Choroid plexus epithelial cell (primary cell): ENCODE measurements around the gene FBRS.
A peak's percentile ranks its signal among the peaks of the same experiment; 100 is the strongest.

Source experiments
- DNase-seq: peaks from one replicate; pipeline ENCODE4 v3.0.0-alpha.2; 2010; ENCODE audit warnings: low read depth
- H3K4me3 ChIP-seq: 2 replicates; pipeline ENCODE4 v1.5.1; 2011; ENCODE audit warnings: low read depth, mild to moderate bottlenecking, control low read depth, low read length, moderate library complexity
- TF ChIP-seq, protein P1 (sequence below): conservative IDR thresholded peaks from 2 replicates; pipeline ENCODE4 v1.5.1; 2011; ENCODE audit warnings: low read depth, mild to moderate bottlenecking, control low read depth, inconsistent platforms, low read length, moderate library complexity

FBRS gene

DNA sequence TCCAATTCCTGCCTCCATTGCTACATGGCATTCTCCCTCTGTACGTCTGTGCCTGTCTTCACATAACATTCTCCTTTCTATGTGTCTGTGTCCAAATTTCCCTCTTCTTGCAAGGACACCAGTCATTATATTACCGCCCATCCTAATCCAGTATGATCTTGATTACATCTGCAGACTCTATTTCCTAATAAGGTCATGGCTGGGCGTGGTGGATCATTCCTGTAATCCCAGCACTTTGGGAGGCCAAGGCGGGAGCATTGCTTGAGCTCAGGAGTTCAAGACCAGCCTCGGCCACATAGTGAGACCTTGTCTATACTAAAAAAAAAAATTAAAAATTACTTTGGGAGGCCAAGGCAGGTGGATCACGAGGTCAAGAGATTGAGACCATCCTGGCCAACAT, 12.5 kb upstream of the FBRS start:
- TF ChIP-seq, protein P1, sequence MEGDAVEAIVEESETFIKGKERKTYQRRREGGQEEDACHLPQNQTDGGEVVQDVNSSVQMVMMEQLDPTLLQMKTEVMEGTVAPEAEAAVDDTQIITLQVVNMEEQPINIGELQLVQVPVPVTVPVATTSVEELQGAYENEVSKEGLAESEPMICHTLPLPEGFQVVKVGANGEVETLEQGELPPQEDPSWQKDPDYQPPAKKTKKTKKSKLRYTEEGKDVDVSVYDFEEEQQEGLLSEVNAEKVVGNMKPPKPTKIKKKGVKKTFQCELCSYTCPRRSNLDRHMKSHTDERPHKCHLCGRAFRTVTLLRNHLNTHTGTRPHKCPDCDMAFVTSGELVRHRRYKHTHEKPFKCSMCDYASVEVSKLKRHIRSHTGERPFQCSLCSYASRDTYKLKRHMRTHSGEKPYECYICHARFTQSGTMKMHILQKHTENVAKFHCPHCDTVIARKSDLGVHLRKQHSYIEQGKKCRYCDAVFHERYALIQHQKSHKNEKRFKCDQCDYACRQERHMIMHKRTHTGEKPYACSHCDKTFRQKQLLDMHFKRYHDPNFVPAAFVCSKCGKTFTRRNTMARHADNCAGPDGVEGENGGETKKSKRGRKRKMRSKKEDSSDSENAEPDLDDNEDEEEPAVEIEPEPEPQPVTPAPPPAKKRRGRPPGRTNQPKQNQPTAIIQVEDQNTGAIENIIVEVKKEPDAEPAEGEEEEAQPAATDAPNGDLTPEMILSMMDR = no peak
- DNase-seq = no peak
- H3K4me3 ChIP-seq = no peak overlapping the region

DNA sequence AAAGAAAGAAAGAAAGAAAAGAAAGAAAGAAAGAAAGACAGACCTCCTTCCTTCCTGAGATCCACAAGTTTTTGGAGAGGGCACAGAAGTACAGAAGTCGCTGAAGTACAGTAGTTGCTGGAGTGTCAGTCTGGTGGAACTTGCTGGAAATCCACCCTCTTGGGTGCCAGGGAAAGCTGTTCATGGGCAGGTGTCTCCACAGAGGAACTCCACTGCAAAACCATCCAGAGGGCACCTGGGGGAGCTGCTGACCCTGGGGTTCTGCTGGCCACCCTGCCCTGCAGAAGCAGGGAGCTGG, 11.0 kb upstream of the FBRS start:
- no peak overlapping the region for H3K4me3 ChIP-seq
- TF ChIP-seq, protein P1 = no peak
- DNase-seq = no peak

DNA sequence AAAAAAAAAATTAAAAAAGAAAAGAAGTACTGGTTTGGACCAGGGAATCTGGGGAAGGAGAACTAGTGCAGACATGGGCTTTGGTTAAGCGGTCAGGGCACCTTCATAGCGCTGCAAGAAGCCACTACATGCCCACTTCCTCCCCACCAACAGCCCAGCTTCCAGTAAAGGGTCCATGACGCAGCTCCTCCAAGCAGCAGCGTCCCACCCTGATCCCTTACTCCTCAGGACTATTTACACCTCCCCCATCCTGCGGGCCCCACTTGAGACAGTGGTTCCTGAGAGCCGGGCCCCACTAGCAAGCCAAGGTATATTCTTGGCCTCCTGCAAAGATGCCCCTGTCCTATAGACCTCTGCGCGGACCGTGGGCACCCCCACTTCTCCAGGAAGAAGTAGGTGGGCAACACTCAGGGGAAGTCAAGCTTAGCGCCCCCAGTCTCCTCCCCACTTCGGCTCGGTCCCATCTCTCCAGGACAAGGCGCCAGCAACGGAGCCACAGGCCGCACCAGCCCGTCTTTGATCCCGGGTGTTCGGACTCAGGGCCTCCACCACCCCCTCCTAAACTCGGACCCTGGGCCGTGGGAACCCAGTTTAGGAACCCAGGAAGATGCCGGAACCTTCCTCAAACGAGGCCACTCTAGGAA, 8.4 kb upstream of the FBRS start:
- H3K4me3 ChIP-seq = peak overlapping the region; percentile 61
- TF ChIP-seq, protein P1 = no peak
- no peak for DNase-seq

DNA sequence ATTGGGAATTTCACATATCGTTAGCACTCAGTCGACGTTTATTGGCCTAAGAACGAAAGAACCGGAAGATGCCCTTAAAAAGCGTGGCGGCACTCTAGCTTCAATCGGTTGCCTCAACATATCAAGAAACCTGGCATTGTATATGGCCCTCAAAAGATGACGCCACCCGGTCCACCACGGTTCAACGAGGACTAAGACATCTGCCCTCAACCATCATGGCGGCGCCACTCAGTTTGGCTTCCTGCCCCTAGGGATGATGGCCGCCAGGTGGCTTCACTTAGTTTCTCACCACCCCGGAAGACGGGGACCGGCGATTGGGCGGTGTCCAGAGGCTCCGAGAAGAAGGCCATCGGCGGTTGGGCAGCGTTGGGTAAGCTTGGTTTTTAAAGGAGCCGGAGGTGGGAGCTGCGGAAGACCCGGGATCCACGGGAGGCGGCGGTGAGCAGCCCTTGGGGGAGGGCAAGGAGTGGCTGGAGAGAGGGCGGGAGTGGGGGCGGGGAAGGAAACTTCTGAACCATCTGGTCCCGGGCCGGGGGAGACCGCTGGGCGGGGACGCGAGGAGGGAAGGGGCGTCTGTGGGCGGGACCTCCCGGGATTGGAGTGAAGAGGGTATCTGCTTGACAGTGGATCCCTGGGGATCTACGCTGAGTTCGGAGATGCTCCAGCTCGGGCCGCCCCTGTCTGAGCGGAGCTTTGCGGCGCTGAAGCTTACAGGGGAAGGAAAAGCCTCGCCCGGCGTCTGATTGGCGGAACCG, 7.7 kb upstream of the FBRS start, which contains the start of gene PRR14:
PRR14 (plus strand) TSS at position 592 of the 755 bp plus-strand sequence. CDS start 686 bp downstream, outside the sequence.
- TF ChIP-seq, protein P1 = no peak
- peak within 1 kb of the TSS; percentile 86 for H3K4me3 ChIP-seq
- peak; percentile 100 for DNase-seq

DNA sequence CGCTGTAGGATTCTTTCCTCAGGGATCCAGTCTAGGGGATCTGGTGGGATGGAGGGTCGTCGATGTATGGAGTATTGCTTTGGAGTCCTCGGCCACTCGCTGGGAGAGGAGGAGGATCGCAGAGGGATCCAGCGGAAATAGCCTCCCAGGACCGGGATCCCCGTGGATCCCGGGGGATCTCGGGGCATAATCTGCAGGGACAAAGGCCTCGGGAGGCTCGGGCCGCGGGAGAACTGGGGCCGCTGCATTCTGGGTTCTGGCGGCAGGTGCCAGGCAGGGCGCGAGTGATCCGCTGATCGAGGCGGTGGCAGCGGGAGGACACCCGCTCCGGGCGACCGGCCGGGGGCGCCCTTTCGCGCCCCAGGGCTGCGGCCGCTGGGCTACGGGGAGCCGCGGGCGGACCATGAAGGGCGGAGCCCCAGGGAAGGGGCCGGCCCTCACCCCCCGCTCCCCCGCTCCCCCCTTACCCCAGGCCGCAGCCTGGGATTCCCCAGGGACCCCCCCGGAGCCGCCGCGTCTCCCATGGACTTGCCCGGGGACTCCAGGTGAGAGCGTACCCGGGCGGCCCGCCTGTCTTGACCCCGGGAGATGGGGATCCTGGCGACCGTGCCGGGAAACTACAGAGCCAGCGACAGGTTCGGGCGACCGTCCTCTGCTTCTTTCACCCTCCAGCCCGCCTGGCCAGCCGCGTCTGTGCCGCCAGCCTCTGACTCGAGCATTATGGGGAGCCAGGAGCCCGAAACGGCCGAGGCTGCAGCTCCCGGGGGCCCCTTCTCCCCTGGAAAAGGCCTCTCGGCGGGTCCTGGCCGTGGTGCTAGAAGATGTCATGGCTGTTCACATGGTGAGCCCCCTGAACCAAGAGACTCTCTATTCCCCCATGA, 6.9 kb upstream of the FBRS start:
- peak; percentile 60 for DNase-seq
- TF ChIP-seq, protein P1 = peak; percentile 42
- peak overlapping the region; percentile 86 for H3K4me3 ChIP-seq

DNA sequence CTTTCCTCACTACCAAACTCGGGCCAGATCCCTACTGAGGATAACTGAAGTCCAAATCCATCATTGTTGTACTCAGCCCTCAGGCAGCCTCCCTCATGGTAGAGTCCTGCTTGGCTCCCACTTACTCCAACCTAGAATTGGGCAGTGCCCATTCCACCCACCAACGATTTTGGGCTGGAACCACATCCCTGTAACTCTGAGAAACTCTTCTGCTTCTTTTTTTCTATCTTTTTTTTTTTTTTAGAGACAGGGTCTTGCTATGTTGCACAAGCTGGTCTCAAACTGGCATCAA, 6.3 kb upstream of the FBRS start:
- TF ChIP-seq, protein P1 = no peak
- no peak for DNase-seq
- H3K4me3 ChIP-seq = peak overlapping the region; percentile 86
